Stimulated activated CD8-positive, alpha-beta memory T cell treated with anti-CD3 and anti-CD28 coated beads, Interleukin-4, amount 100 ng/mL, for 4 hours (primary cell): ENCODE results near the gene KARS1.

Experiments used
- DNase-seq, 2 donors: peaks; one replicate each; pipeline ENCODE4 v3.0.0-alpha.2; 2020; ENCODE audit warnings: low read depth in 2 of 2, low spot score in 1 of 2

Gene KARS1

DNA sequence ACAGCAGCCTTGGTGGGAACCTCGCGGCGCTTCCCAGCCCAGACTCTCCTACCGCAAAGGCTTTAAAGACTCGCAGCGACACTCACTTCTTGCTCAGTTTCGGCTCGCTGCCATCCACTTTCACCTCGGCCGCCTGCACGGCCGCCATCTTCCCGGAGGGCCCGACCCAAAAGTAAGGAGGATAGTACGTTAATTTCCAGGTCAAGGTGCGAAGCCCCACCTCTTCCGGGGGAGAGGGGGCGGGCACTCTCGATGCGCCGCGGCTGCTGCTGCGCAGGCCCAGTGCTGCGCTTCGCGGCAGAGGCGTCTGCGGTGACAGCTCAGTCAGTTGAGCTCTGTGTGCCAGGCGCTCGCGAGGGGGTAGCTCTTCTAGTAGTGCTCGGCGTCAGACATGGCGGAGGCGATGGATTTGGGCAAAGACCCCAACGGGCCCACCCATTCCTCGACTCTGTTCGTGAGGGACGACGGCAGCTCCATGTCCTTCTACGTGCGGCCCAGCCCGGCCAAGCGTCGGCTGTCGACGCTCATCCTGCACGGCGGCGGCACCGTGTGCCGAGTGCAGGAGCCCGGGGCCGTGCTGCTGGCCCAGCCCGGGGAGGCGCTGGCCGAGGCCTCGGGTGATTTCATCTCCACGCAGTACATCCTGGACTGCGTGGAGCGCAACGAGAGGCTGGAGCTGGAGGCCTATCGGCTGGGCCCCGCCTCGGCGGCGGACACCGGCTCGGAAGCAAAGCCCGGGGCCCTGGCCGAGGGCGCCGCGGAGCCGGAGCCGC is at the start of gene KARS1, which contains the start of gene TERF2IP:
KARS1 (minus strand) TSS at position 174 of the 773 bp plus-strand sequence; CDS start at position 148, 26 bp downstream.
TERF2IP (plus strand) TSS at position 282 of the 773 bp plus-strand sequence; CDS start at position 392, 110 bp downstream.
- DNase-seq, result peak; percentile 84 to 91

DNA sequence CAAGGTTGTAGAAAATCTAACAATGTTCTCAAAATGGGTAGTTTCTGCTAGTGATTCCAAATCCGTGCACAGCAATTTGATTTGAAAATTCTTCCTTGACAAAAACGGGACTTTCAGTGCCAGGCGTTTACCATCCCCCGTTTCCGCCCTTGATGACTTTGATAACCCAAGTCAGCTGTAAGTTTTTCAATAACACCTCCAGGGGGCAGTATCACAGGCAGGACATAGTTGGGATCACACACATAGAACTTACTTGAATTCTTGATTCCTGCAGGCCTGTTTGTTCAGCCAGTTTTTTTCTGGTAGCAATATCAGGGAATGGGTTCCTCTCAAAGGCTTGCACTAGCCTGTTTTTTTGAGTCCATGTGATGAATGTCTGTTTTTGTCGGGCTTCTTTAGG is 48.2 kb upstream of the KARS1 start:
- no peak for DNase-seq

DNA sequence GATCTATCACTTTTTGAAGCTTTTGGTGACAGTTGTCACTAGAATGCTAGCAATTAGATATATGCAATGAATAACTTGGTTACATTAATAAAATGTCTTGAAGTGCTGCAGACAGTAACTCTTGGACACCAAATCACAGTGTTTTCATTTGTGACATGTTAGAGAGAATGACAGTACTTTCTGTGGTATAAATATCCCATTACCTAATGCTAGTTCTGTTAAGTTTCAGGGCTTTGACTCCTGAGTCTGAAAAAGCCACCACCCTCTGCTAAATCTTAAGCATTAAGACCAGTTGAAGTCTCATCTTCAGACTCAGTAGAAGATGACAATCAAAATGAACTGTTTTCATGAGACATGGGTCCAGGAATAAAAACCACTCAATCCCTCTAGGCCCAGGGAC is 39.9 kb upstream of the KARS1 start:
- no peak for DNase-seq

GRCh38 chr16:75682308-75682707 is 34.8 kb upstream of the KARS1 start:
- DNase-seq, result no peak

- DNase-seq, result no peak
Observed at GRCh38 chr16:75679366-75679765, 31.9 kb upstream of the KARS1 start.

DNA sequence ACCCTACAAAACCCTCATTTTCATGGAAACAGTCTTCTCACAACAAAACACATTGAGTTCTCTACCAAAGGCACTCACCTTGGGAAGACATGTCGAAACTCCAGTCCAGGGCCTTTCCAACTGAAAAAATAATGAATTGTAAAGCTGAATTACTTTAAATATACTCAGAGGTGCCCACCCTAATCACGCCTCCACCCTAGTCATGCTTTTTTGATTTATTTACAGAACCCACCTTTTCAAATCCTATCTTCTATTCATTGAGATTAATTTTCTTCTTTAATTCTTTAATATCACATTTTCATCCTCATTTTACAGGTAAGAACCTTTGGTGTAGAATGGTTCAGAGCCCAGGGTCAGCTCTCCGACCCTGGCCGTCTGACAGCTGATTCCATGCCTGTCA is 29.4 kb upstream of the KARS1 start, which contains the start of gene CPHXL2:
CPHXL2 (minus strand) TSS at position 101 of the 400 bp plus-strand sequence; CDS start at position 91, 10 bp downstream.
- no peak for DNase-seq

DNA sequence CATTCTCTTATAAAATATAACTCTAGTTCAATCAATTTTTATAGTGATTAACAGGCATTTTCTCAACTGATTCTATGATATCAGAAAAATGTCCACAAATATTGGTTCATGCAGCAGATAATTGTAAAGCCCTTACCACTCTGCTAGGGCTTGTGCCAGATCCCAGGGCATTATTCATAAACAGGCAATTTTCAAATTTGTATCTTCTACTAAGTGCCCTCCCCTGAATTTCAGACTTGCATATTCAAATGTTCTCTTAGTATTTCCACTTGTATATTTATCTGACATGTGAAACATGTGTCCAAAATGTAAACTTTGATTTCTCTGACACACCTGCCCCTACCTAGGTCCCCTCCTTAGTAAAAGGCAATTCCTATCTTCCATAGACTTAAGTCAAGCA is 20.0 kb upstream of the KARS1 start:
- no peak for DNase-seq

GRCh38 chr16:75660726-75661302 is 13.3 kb upstream of the KARS1 start:
- DNase-seq, result no peak

DNA sequence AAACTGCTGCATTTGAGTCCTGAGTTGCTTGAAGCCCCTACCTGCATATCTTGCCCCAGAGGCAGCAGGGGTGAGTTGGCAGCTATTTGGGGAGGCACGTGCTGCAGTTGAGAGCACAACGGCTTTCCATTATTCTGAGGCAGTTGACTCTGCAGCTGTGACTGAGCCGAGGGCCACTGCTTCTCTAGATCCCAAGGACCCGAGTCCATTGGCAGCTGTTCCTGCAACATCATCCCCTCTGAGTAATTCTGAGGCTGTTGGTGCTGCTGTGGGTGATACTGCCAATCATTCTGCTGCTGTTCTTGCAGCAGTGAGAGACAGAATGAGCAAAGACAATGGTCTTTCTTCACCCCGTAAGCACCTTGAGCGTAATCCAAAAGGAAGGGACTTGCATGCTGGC is 12.9 kb upstream of the KARS1 start:
- DNase-seq, result no peak

GRCh38 chr16:75658175-75658574 is 10.7 kb upstream of the KARS1 start:
- DNase-seq, result no peak

GRCh38 chr16:75653922-75654321 is 6.5 kb upstream of the KARS1 start:
- DNase-seq, result no peak

DNA sequence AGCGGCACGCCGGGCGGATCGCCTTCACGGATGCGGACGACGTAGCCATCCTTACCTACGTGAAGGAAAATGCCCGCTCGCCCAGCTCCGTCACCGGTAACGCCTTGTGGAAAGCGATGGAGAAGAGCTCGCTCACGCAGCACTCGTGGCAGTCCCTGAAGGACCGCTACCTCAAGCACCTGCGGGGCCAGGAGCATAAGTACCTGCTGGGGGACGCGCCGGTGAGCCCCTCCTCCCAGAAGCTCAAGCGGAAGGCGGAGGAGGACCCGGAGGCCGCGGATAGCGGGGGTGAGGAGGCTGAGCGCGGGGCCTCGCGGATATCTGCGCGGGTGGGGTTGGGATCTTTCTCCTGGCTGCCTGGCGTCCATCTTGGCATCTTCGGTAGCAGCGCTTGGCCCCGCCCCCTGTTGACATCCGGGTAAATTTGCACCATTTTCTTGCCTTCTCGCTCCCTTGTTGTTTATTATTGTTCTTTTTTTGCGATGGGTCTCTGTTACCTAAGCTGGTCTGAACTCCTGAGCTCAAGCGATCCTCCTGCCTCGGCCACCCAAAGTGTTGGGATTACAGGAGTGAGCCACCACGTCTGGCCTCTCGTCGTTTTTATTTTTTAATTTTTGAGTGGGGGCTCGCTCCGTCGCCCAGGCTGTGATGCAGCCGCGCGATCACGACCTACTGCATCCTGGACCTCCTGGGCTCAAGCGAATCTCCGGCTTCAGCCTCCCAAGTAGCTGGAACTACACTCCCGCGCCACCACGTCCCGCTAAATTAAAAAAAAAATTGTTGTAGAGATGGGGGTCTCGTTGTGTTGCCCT is 1.0 kb upstream of the KARS1 start:
- DNase-seq, result peak; percentile 75 to 77

DNA sequence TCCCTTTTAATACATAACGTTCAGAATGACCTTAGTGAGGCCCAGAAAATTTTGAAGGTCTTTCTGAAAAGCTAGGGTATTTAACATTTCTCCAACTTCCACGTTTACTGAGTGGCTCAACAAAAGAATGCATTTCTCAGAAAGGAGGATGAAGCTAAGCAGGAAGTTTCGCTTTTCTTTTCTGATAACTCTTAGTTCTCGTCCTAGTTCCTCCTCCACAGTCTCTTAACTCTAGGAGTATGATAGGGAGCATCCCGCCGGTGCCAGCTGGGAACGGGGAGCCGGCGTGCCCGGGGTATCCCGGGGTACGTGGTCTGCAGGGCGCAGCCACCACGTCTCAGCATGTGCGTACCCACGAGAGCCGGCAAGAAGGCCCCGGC is 363 bp downstream of the KARS1 start:
- DNase-seq, result no peak

GRCh38 chr16:75644240-75645012 is 3.0 kb downstream of the KARS1 start:
- DNase-seq, result no peak

DNA sequence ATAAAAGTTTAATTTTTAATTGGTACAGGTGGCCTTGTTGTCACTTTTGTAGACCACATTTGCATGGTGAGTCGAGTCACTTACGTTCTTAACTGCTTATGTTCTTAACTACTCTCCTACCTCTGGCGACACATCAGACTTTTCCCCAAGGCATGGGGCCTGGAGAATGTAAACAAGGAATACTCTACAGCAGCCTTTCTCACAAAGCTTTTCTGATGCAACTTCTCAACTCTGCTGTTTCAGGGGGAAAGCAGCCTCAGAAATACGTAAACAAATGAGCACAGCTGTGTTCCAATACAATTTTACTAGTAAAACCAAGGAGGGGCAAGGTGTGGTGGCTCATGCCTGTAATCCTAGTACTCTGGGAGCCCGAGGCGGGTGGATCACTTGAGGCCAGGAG is 6.9 kb downstream of the KARS1 start:
- DNase-seq, result no peak

- no peak for DNase-seq
Observed at GRCh38 chr16:75635036-75635435, 12.4 kb downstream of the KARS1 start.

DNA sequence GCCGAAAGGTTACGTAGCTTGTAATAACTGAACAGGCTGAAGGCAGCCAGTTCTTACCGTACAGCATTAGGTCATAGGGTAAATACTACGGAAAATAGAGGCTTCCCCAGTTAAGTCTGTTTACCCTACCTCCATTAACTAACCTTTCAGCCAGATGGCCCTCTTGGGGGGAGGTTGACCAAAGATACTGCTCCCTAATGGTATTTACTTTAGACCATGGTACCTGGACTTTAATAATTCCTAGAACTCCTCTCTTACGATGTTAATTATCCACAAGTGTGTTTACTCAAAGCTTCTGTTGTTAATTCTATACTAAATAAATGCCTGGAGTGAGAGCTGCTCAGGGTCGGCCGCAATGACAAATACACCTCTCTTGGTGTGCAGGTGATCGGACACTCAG is 14.6 kb downstream of the KARS1 start:
- no peak for DNase-seq

- no peak for DNase-seq
Observed at GRCh38 chr16:75630052-75630451, 17.4 kb downstream of the KARS1 start.

DNA sequence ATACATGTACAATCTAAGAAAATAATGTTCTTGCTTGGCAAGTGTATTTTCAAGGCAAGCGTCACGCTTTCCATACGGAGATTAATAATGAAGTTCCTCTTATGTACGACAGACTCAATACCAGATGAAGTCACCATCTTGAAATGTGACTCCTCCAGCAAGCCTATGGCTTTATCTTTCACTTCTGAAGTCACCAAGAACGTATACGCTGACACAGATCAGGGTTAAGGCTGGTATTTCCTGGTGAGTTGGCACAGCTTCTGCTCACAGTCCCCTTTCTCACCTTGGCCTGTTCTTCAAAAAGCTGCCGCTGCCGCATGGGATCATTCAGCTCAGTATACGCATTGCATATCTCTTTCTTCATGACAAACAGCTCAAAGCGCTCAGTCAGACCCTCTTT is 18.3 kb downstream of the KARS1 start:
- DNase-seq, result no peak

DNA sequence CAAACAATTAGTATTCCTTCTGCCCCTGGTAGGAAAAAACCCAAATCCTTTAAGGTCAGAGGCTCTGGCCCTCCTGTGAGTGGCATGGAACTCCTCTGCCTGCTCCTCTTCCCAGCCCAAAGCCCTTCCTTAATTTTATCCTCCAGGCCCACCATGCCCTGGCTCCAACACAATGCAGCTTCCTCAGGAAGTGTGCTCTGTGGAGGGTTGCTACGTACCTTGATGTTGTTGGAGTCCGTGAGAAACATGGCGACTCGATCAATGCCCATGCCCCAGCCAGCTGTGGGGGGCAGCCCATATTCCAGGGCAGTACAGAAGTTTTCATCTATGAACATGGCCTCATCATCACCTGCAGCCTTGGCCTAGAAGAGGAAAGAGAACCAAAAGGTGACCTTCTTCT is 19.1 kb downstream of the KARS1 start:
- DNase-seq, result no peak

GRCh38 chr16:75627851-75628250 is 19.6 kb downstream of the KARS1 start:
- no peak for DNase-seq
